ENCODE data around the gene LIF.

The LIF gene

GRCh38 chr22:30286813-30287647 is 40.5 kb upstream of the LIF start:
- no peaks in the 10 kb centered on the region for H3K9me3 ChIP-seq (ENCODE audit: control insufficient read depth, low read length)
- peaks cover 19% of the 10 kb centered on the region for H3K4me1 ChIP-seq
- TF ChIP-seq, protein P1, sequence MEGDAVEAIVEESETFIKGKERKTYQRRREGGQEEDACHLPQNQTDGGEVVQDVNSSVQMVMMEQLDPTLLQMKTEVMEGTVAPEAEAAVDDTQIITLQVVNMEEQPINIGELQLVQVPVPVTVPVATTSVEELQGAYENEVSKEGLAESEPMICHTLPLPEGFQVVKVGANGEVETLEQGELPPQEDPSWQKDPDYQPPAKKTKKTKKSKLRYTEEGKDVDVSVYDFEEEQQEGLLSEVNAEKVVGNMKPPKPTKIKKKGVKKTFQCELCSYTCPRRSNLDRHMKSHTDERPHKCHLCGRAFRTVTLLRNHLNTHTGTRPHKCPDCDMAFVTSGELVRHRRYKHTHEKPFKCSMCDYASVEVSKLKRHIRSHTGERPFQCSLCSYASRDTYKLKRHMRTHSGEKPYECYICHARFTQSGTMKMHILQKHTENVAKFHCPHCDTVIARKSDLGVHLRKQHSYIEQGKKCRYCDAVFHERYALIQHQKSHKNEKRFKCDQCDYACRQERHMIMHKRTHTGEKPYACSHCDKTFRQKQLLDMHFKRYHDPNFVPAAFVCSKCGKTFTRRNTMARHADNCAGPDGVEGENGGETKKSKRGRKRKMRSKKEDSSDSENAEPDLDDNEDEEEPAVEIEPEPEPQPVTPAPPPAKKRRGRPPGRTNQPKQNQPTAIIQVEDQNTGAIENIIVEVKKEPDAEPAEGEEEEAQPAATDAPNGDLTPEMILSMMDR (IDR thresholded peaks at IDR 0.05), result peak; percentile 68
- no peaks in the 10 kb centered on the region for H3K27me3 ChIP-seq (ENCODE audit: control insufficient read depth, insufficient read depth, low read length)
- no peaks in the 10 kb centered on the region for H3K79me2 ChIP-seq
- H3K9ac ChIP-seq, result no peak overlapping the region
- no peak overlapping the region for H3K4me2 ChIP-seq (ENCODE audit: low read length)
- no peak overlapping the region for H3K27ac ChIP-seq
- no peaks in the 10 kb centered on the region for H3K36me3 ChIP-seq (ENCODE audit: control insufficient read depth, insufficient read depth, low read length)
- no peak overlapping the region for H2AFZ ChIP-seq
- H3K4me3 ChIP-seq (ENCODE audit: low read depth, low read length), result no peak overlapping the region

DNA sequence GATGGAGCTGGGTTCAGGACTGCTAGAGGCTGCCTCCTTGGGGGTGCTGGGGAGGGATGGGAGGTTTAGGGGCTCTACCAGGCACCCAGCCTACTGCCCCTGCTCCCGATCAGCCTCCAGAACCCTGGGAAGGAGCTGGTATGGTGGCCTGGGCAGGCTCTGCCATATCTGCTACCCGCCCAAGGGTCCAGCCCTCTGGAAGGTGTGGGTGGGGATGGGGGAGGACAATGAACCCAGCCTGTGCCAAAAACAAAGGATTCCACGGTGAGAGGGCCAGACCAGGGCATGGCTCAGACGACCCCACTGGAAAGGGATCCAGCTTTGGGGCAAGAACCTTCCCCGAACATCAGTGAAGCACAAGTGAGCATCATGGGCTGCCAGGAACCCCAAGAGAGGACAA is 39.8 kb upstream of the LIF start:
- Histone ChIP-seq H3K27me3 (ENCODE audit: control insufficient read depth, insufficient read depth, low read length) (no peaks in the 10 kb centered on the region), H3K4me3 (ENCODE audit: low read depth, low read length) (no peak overlapping the region), H3K9ac (no peak overlapping the region), H3K36me3 (ENCODE audit: control insufficient read depth, insufficient read depth, low read length) (no peaks in the 10 kb centered on the region), H3K4me1 (peaks cover 12% of the 10 kb centered on the region), H3K79me2 (no peaks in the 10 kb centered on the region), H3K9me3 (ENCODE audit: control insufficient read depth, low read length) (no peaks in the 10 kb centered on the region), H2AFZ (no peak overlapping the region), H3K27ac (no peak overlapping the region), H3K4me2 (ENCODE audit: low read length) (no peak overlapping the region)
- TF ChIP-seq, protein P1 (IDR thresholded peaks at IDR 0.05), result no peak

- H3K36me3 ChIP-seq (ENCODE audit: control insufficient read depth, insufficient read depth, low read length), result no peaks in the 10 kb centered on the region
- H3K27ac ChIP-seq, result no peak overlapping the region
- no peaks in the 10 kb centered on the region for H3K27me3 ChIP-seq (ENCODE audit: control insufficient read depth, insufficient read depth, low read length)
- no peak overlapping the region for H3K9ac ChIP-seq
- peaks cover 8% of the 10 kb centered on the region for H3K4me1 ChIP-seq
- no peak overlapping the region for H2AFZ ChIP-seq
- H3K4me3 ChIP-seq (ENCODE audit: low read depth, low read length), result no peak overlapping the region
- no peaks in the 10 kb centered on the region for H3K9me3 ChIP-seq (ENCODE audit: control insufficient read depth, low read length)
- no peaks in the 10 kb centered on the region for H3K79me2 ChIP-seq
- no peak overlapping the region for H3K4me2 ChIP-seq (ENCODE audit: low read length)
- TF ChIP-seq, protein P1 (IDR thresholded peaks at IDR 0.05), result no peak
These were observed 39.3 kb upstream of the LIF start for GRCh38 chr22:30285846-30286200.

DNA sequence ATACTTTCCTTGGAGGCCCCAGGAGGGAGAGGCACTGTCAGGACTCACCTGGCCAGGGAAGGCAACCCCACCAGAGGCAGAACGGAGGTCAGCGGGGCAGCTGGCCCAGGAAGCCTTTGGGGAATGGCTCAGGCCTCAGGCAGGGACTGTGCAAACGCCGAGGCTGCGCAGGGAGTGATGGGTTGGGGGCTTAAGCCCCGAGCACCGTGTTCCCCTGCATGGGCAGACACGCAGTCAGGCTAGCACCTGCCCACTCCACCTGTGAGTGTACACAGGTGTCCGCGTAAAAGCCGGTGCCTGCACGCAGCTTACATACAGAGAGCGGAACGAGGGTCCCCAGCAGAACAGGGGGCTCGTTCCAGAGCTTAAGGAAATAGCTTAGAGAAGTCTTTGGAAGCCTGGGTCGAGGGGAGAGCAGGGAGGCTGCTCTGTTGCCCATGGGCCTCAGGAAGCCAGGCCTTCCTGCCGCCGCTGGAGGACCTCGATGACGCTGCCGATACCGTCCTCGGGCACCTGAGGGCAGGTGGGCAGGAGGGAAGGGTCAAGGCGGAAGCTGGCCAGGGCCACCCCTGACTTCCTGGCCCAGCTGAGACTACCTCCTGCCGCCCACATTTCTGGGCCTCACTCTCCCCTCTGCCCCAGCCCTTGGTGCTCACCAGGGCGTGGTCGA is 38.8 kb upstream of the LIF start:
- Histone ChIP-seq H3K27me3 (ENCODE audit: control insufficient read depth, insufficient read depth, low read length) (no peaks in the 10 kb centered on the region), H2AFZ (no peak overlapping the region)
- TF ChIP-seq, protein P1 (IDR thresholded peaks at IDR 0.05), result no peak

More for the DNA sequence above, 38.8 kb upstream of the LIF start:
- Histone ChIP-seq H3K4me1 (peaks cover 3% of the 10 kb centered on the region), H3K4me2 (ENCODE audit: low read length) (no peak overlapping the region), H3K79me2 (no peaks in the 10 kb centered on the region), H3K36me3 (ENCODE audit: control insufficient read depth, insufficient read depth, low read length) (no peaks in the 10 kb centered on the region), H3K27ac (no peak overlapping the region), H3K9ac (no peak overlapping the region), H3K4me3 (ENCODE audit: low read depth, low read length) (no peak overlapping the region), H3K9me3 (ENCODE audit: control insufficient read depth, low read length) (no peaks in the 10 kb centered on the region)

Measured in parathyroid adenoma (tissue), 2 donors.